K562 (cell line): ENCODE measurements around the gene SIGLEC9. TPM values are rescaled to one million over a fixed set of nuclear protein-coding genes. Genes with fewer than 3 reads are reported as not detected.

ENCODE experiments used
- HMGXB4 ChIP-seq: sonication (generic); formaldehyde crosslinking; IDR thresholded peaks from 2 replicates; pipeline ENCODE4 v1.8.1; 2023; ENCODE audit warnings: mild to moderate bottlenecking, missing genetic modification reagents
- MYNN ChIP-seq, 2 experiments: sonication (generic); formaldehyde crosslinking in 1 of 2; IDR thresholded peaks; 2 replicates each; pipeline versions ENCODE4 v1.5.0 to v1.6.1; 2016 to 2020; ENCODE audit warnings: antibody characterized with exemption in 1 of 2, missing genetic modification reagents in 1 of 2
- NEUROD1 ChIP-seq: fragments of 150-350 bp; IDR thresholded peaks from 2 replicates; pipeline ENCODE4 v1.6.1; 2014; ENCODE audit warnings: borderline replicate concordance, low read length, low read depth; ENCODE audit not compliant: partially characterized antibody
- PHF21A ChIP-seq: fragments of 450-650 bp; IDR thresholded peaks from 2 replicates; pipeline ENCODE4 v1.6.1; 2017; ENCODE audit warnings: low read depth, borderline replicate concordance
- RNF2 ChIP-seq: sonication (generic); IDR thresholded peaks from 2 replicates; pipeline ENCODE4 v1.6.1; 2016
- RNF219 ChIP-seq: fragments of 250-450 bp; sonication (Bioruptor Pico); IDR thresholded peaks from 2 replicates; pipeline ENCODE4 v1.5.0; 2022; ENCODE audit warnings: mild to moderate bottlenecking
- SAFB2 ChIP-seq: fragments of 200-400 bp; formaldehyde crosslinking; IDR thresholded peaks from 2 replicates; pipeline ENCODE4 v1.6.1; 2018; ENCODE audit warnings: borderline replicate concordance, low read length, low read depth, moderate library complexity; ENCODE audit not compliant: severe bottlenecking
- ZBTB26 ChIP-seq: fragments of 450-650 bp; formaldehyde crosslinking; IDR thresholded peaks from 2 replicates; pipeline ENCODE4 v1.4.0; 2022; ENCODE audit warnings: missing genetic modification characterization
- ZNF224 ChIP-seq: sonication (generic); formaldehyde crosslinking; IDR thresholded peaks from 2 replicates; pipeline ENCODE4 v1.8.0; 2022; ENCODE audit warnings: mild to moderate bottlenecking, missing genetic modification reagents
- ZNF23 ChIP-seq: fragments of 250-450 bp; sonication (Bioruptor Pico); IDR thresholded peaks from 2 replicates; pipeline ENCODE4 v1.4.0; 2020; ENCODE audit warnings: mild to moderate bottlenecking
- ZNF408 ChIP-seq: fragments of 250-450 bp; sonication (Bioruptor Pico); IDR thresholded peaks from 2 replicates; pipeline ENCODE4 v1.4.0; 2020; ENCODE audit warnings: low read depth, mild to moderate bottlenecking, moderate library complexity
- ZNF592 ChIP-seq: fragments of 450-650 bp; IDR thresholded peaks from 2 replicates; pipeline ENCODE4 v1.6.1; 2017; ENCODE audit warnings: antibody characterized with exemption, mild to moderate bottlenecking
- ZSCAN32 ChIP-seq: fragments of 450-650 bp; formaldehyde crosslinking; IDR thresholded peaks from 2 replicates; pipeline ENCODE4 v1.4.0; 2020; ENCODE audit warnings: mild to moderate bottlenecking, moderate library complexity
- polyA plus RNA-seq, 8 experiments: library from polyadenylated mRNA; depleted of rRNA in 4 of 8; stranded (reverse) in 5 of 8; unstranded in 3 of 8; fragments of >200 nt; fragmentation: Nextera tagmentation in 2 of 8; fragmentation: Illumina TruSeq in 1 of 8; extraction: Ambion mirVana in 2 of 8; extraction: Trizol in 1 of 8; gene quantifications; 2 replicates each; pipeline versions ENCODE4 v1.2.1 to v1.2.3, GENCODE V29; 2011 to 2014; ENCODE audit warnings: inconsistent platforms in 1 of 8, missing spikeins in 1 of 8
- total RNA-seq, 7 experiments: library from RNA; depleted of rRNA in 6 of 7; stranded (reverse); fragments of >200 nt in 6 of 7; fragmentation: Illumina TruSeq in 2 of 7; extraction: Trizol in 2 of 7; gene quantifications; 2 replicates each; pipeline versions ENCODE4 v1.2.1 to v1.2.3, GENCODE V29; 2011 to 2021; ENCODE audit warnings: low replicate concordance in 1 of 7

The SIGLEC9 gene
- total and polyA plus RNA-seq, 9 of the 15 experiments (the other 6 are each of a cell fraction or from before 2014, with no cell fraction given), result 0.09 to 0.34 (median 0.22) TPM; not detected in 4

GRCh38 chr19:51108066-51108804 is 16.5 kb upstream of the SIGLEC9 start, which contains the start of gene CTU1 (continued):
- TF ChIP-seq RNF219 (CRISPR knock-in tag) (no peak), ZNF23 (CRISPR knock-in tag) (no peak), HMGXB4 (no peak), SAFB2 (no peak), MYNN (IDR thresholded peaks at IDR 0.05) (0 out of 2 replicates have a peak, but pooled peaks have one; percentile 45), MYNN (CRISPR knock-in tag; IDR thresholded peaks at IDR 0.05) (no peak), ZNF408 (CRISPR knock-in tag) (no peak), ZNF224 (CRISPR knock-in tag) (no peak), NEUROD1 (no peak), ZBTB26 (no peak), ZSCAN32 (no peak), ZNF592 (peak; percentile 69), RNF2 (peak; percentile 43; the same call in 1 of the 2 replicates), PHF21A (no peak)
